Keratinocyte (primary cell): ENCODE data around the gene GPR158. TPM values are rescaled to one million over a fixed set of nuclear protein-coding genes. Genes with fewer than 3 reads are reported as not detected.

ENCODE experiments used
- DNase-seq: peaks from one replicate; pipeline ENCODE4 v3.0.0-alpha.2; 2011; ENCODE audit warnings: low read depth, missing footprints, low spot score
- FAIRE-seq: peaks from 2 replicates; lab custom pipeline; 2011; peaks lifted over from hg19 to GRCh38; lab: Jason Lieb, UNC
- H2AFZ ChIP-seq: 2 replicates; pipeline ENCODE4 v1.6.0; 2012; ENCODE audit warnings: low read length, control low read depth, inconsistent platforms; ENCODE audit not compliant: control insufficient read depth
- H3K27ac ChIP-seq: 2 replicates; pipeline ENCODE4 v1.5.1; 2011; ENCODE audit warnings: low read length; ENCODE audit not compliant: control insufficient read depth, insufficient read depth
- H3K27me3 ChIP-seq: 3 replicates; pipeline ENCODE4 v1.6.0; 2011; ENCODE audit warnings: low read length; ENCODE audit not compliant: control insufficient read depth, insufficient read depth; ENCODE audit errors: extremely low read depth
- H3K36me3 ChIP-seq, 2 experiments: 2 replicates in 1 of 2; 3 replicates in 1 of 2; pipeline ENCODE4 v1.5.1; 2011; ENCODE audit warnings: low read length in 2 of 2, mild to moderate bottlenecking in 1 of 2; ENCODE audit not compliant: control insufficient read depth in 2 of 2, insufficient read depth in 2 of 2; ENCODE audit errors: extremely low read depth in 1 of 2
- H3K4me1 ChIP-seq: 3 replicates; pipeline ENCODE4 v1.5.1; 2011; ENCODE audit warnings: low read length; ENCODE audit not compliant: control insufficient read depth, insufficient read depth; ENCODE audit errors: extremely low read depth
- H3K4me2 ChIP-seq: 3 replicates; pipeline ENCODE4 v1.6.0; 2011; ENCODE audit warnings: low read depth, low read length; ENCODE audit not compliant: control insufficient read depth, insufficient read depth; ENCODE audit errors: extremely low read depth
- H3K4me3 ChIP-seq, 3 experiments: fragments of 200-600 bp in 1 of 3; sonication (generic) in 1 of 3; 2 replicates in 2 of 3; 3 replicates in 1 of 3; pipeline ENCODE4 v1.5.1; 2011 to 2016; ENCODE audit warnings: low read length in 3 of 3, mild to moderate bottlenecking in 3 of 3, control low read depth in 2 of 3, inconsistent platforms in 1 of 3, low read depth in 1 of 3, mixed read lengths in 1 of 3, mixed run types in 1 of 3, moderate library complexity in 1 of 3; ENCODE audit not compliant: control insufficient read depth in 2 of 3, insufficient read depth in 2 of 3; ENCODE audit errors: extremely low read depth in 1 of 3
- H3K79me2 ChIP-seq: 2 replicates; pipeline ENCODE4 v1.6.0; 2012; ENCODE audit warnings: low read length; ENCODE audit not compliant: control insufficient read depth, insufficient read depth
- H3K9ac ChIP-seq: 3 replicates; pipeline ENCODE4 v1.6.0; 2011; ENCODE audit warnings: low read length; ENCODE audit not compliant: control insufficient read depth, insufficient read depth; ENCODE audit errors: extremely low read depth
- H3K9me1 ChIP-seq: 3 replicates; pipeline ENCODE4 v1.6.0; 2011; ENCODE audit warnings: low read length; ENCODE audit not compliant: control insufficient read depth, insufficient read depth; ENCODE audit errors: extremely low read depth
- H3K9me3 ChIP-seq: 2 replicates; pipeline ENCODE4 v1.5.1; 2012; ENCODE audit warnings: low read depth, low read length; ENCODE audit not compliant: control insufficient read depth
- H4K20me1 ChIP-seq: 3 replicates; pipeline ENCODE4 v1.6.0; 2011; ENCODE audit warnings: low read length; ENCODE audit not compliant: control insufficient read depth, insufficient read depth; ENCODE audit errors: extremely low read depth
- EZH2 ChIP-seq: IDR thresholded peaks from one replicate; pipeline ENCODE4 v1.6.1; 2012; ENCODE audit warnings: inconsistent platforms, mild to moderate bottlenecking, low read length, moderate library complexity
- dilution Hi-C: fragments of 300-500 bp; cut with MboI; formaldehyde crosslinking; loops from one replicate; pipeline ENCODE4 v1.7.0; 2020; ENCODE audit warnings: low sequenced_read_pairs; ENCODE audit not compliant: extremely low pct_ligation_motif_present
- polyA plus RNA-seq, 5 experiments: library from polyadenylated mRNA; depleted of rRNA in 3 of 5; stranded (reverse) in 3 of 5; stranded (forward) in 1 of 5; unstranded in 1 of 5; fragments of >200 nt; gene quantifications; 1 replicate in 1 of 5; 2 replicates in 3 of 5; 3 replicates in 1 of 5; pipeline versions ENCODE4 v1.2.1 to v1.2.3, GENCODE V29; 2011 to 2012; ENCODE audit warnings: missing spikeins in 2 of 5, low read depth in 1 of 5, low replicate concordance in 1 of 5
- TF ChIP-seq, protein P1 (sequence below), 3 experiments: IDR thresholded peaks in 1 of 3; conservative IDR thresholded peaks in 1 of 3; optimal IDR thresholded peaks in 1 of 3; 2 replicates in 2 of 3; 3 replicates in 1 of 3; pipeline versions ENCODE3 to v1.5.1; 2011; ENCODE audit warnings: low read length in 3 of 3, mild to moderate bottlenecking in 3 of 3, moderate library complexity in 2 of 3, control low read depth in 1 of 3, inconsistent platforms in 1 of 3; ENCODE audit not compliant: insufficient read depth in 2 of 3; ENCODE audit errors: extremely low read depth in 1 of 3

GPR158 gene
- polyA plus RNA-seq, 1 donor (not counting 4 experiments of a cell fraction or from before 2014, with no cell fraction given), result not detected

DNA sequence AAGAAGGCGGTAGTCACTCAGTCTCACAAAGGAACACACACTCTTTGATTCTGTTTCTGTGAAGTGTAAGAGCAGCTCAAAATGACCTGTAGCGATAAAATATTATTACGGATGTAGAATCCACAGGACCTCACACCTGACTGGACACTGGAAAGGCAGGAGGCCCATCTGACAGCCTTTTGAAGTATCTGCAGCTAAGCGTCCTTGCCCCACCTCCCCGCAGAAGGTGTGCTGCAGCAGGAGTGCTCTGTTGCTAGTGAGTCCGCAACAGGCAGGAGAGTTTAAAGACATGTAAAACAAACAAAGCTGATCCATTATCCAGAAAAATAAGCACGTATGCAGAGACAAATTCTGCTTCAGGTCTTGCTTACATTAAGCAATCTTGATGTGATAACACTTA, 355.5 kb downstream of the GPR158 start:
- no peaks in the 10 kb centered on the region for H3K9me1 ChIP-seq
- no peaks in the 10 kb centered on the region for H3K36me3 ChIP-seq
- no peaks in the 10 kb centered on the region for H3K27me3 ChIP-seq
- H2AFZ ChIP-seq, result no peak overlapping the region
- H3K9me3 ChIP-seq, result no peaks in the 10 kb centered on the region
- H3K4me1 ChIP-seq, result no peaks in the 10 kb centered on the region
- no peak overlapping the region for H3K27ac ChIP-seq
- DNase-seq, result no peak
- no peak overlapping the region for H3K4me3 ChIP-seq
- no peak overlapping the region for H3K9ac ChIP-seq
- H3K4me2 ChIP-seq, result no peak overlapping the region
- TF ChIP-seq, protein P1, sequence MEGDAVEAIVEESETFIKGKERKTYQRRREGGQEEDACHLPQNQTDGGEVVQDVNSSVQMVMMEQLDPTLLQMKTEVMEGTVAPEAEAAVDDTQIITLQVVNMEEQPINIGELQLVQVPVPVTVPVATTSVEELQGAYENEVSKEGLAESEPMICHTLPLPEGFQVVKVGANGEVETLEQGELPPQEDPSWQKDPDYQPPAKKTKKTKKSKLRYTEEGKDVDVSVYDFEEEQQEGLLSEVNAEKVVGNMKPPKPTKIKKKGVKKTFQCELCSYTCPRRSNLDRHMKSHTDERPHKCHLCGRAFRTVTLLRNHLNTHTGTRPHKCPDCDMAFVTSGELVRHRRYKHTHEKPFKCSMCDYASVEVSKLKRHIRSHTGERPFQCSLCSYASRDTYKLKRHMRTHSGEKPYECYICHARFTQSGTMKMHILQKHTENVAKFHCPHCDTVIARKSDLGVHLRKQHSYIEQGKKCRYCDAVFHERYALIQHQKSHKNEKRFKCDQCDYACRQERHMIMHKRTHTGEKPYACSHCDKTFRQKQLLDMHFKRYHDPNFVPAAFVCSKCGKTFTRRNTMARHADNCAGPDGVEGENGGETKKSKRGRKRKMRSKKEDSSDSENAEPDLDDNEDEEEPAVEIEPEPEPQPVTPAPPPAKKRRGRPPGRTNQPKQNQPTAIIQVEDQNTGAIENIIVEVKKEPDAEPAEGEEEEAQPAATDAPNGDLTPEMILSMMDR (optimal IDR thresholded peaks at IDR 0.05 in 1 of 3, IDR thresholded peaks at IDR 0.05 in 1 of 3, conservative IDR thresholded peaks at IDR 0.05 in 1 of 3; ENCODE audit: extremely low read depth in 1 of 3, insufficient read depth in 2 of 3, low read length in 3 of 3), result no peak
- TF ChIP-seq EZH2, result no peak
- H4K20me1 ChIP-seq, result no peaks in the 10 kb centered on the region
- H3K79me2 ChIP-seq, result no peaks in the 10 kb centered on the region
- no peak for FAIRE-seq
- dilution Hi-C loops, result no loop called here

DNA sequence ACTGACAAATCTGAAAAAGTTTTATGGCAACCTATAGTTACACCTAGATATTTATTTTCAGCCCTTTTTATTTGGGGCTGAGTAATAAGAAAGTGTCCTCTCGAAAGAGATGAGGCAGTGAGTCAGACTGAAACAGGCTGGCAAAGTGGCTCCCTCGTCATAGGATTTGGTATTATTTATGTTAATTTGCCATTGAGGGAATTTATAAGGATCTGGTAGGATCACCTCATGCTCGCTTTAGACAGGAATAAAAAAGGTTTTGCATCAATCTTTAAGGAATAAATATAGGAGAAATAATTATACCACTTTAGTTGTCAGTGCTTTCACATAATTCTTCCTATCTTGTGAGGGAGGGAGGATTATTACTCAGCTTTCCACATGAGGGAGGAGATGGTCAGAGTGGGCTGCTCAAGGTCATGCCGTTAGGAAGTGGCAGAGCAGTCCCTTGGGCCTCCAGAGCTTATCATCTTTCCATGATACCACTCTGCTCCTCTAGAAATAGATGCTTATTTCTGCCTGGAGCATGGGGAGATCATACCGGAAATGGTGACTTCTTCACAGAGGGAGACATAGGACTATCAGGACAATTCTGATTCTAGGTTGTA, 356.8 kb downstream of the GPR158 start:
- Histone ChIP-seq H3K79me2 (no peaks in the 10 kb centered on the region), H3K36me3 (no peaks in the 10 kb centered on the region), H4K20me1 (no peaks in the 10 kb centered on the region), H3K4me3 (no peak overlapping the region), H3K27ac (no peak overlapping the region), H3K9me1 (no peaks in the 10 kb centered on the region), H3K27me3 (no peaks in the 10 kb centered on the region), H3K9me3 (no peaks in the 10 kb centered on the region), H2AFZ (no peak overlapping the region), H3K4me1 (no peaks in the 10 kb centered on the region), H3K4me2 (no peak overlapping the region), H3K9ac (no peak overlapping the region)
- FAIRE-seq (no peak), DNase-seq (no peak)
- dilution Hi-C loops, result no loop called here
- TF ChIP-seq, protein P1 (optimal IDR thresholded peaks at IDR 0.05 in 1 of 3, IDR thresholded peaks at IDR 0.05 in 1 of 3, conservative IDR thresholded peaks at IDR 0.05 in 1 of 3; ENCODE audit: extremely low read depth in 1 of 3, insufficient read depth in 2 of 3, low read length in 3 of 3), result no peak
- TF ChIP-seq EZH2, result no peak
